ENCODE data around the gene RNF212. TPM values are rescaled to one million over a fixed set of nuclear protein-coding genes. Genes with fewer than 3 reads are reported as not detected.

RNF212 gene
- total and polyA plus RNA-seq, 3 experiments from 2014 or later = 1.2 to 2.0 (median 1.2) TPM

DNA sequence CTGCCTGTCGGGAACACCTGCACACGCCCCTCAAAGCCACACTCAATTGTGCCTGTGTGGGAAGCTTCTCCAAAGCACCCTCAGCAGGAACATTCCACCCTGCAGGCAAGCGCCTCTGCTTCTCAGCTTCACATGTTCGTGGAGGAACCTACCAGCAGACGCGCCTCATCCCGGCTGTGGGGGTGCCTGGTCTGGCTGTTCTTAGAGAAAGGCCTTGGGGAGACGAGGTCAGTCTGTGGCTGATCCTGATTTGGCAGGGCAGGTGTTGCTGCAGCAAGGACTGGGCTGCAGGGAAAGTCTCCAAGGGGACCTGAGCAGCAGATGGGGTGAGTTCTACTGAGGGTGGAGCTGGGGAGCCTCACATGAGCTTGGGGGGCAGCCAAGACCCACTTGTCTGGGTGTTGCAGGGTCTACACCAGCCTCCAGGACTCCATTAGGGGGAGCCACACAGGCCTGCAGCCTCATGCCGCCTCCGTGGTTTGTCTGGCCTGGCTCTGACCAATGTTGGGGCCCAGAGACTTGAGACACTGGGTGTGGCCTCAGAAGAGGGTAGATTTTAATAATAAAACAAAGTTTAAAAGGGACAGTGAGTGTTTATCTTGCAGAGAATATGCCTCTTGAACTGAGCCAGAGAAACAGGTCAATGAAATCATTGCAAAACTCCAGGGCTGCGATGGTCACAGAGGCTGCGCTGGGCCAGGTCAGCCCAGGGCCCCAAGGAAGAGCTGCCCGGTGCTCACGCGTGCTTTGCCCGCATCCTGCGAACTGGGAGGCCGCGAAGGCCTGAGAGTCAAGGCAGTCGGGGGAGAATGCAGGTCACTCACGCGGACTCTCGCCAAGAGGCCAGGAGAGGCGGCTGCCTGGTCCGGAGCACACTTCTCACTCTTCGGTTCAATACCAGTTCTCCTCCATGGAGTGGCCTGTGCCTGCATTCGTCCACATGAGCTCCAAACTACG lies 21.1 kb downstream of the RNF212 start:
- peak overlapping the region in 2 of 8 donors; percentile 14 to 77 for H3K27ac Mint-ChIP-seq
- peaks cover 2 to 25% (median 2%) of the 10 kb centered on the region in 3 donors for H3K36me3 Mint-ChIP-seq
- H3K4me1 ChIP-seq (ENCODE audit: insufficient read depth, low read length) = no peaks in the 10 kb centered on the region
- H3K36me3 ChIP-seq (ENCODE audit: insufficient read depth, low read length) = no peaks in the 10 kb centered on the region
- peaks cover 9 to 20% (median 19%) of the 10 kb centered on the region in 5 donors for H3K9me3 Mint-ChIP-seq
- H3K4me3 Mint-ChIP-seq = no peak overlapping the region
- no peak overlapping the region for H3K27ac ChIP-seq (ENCODE audit: low read depth, low read length)
- peaks cover 5 to 6% of the 10 kb centered on the region in 2 donors for H3K27me3 Mint-ChIP-seq
- ChIA-PET POLR2A (no interaction called here), CTCF (no interaction called here)
- H3K4me1 Mint-ChIP-seq = peaks cover 0 to 6% (median 0%) of the 10 kb centered on the region in 3 donors
- H3K9me3 ChIP-seq (ENCODE audit: low read length) = no peaks in the 10 kb centered on the region
- no peaks in the 10 kb centered on the region for H3K27me3 ChIP-seq (ENCODE audit: insufficient read depth, low read length, poor library complexity, severe bottlenecking)
- no peak overlapping the region for H3K4me3 ChIP-seq (ENCODE audit: low read length)
- no peak for DNase-seq

- CTCF ChIA-PET = no interaction called here
- Mint-ChIP-seq H3K4me1 (peaks cover 0 to 6% (median 0%) of the 10 kb centered on the region in 3 donors), H3K36me3 (peaks cover 2 to 25% (median 2%) of the 10 kb centered on the region in 3 donors), H3K9me3 (peaks cover 9 to 20% (median 19%) of the 10 kb centered on the region in 5 donors), H3K27ac (no peak overlapping the region), H3K4me3 (no peak overlapping the region), H3K27me3 (peaks cover 5 to 6% of the 10 kb centered on the region in 2 donors)
- H3K36me3 ChIP-seq (ENCODE audit: insufficient read depth, low read length) = no peaks in the 10 kb centered on the region
- DNase-seq = no peak
- H3K27me3 ChIP-seq (ENCODE audit: insufficient read depth, low read length, poor library complexity, severe bottlenecking) = no peaks in the 10 kb centered on the region
- POLR2A ChIA-PET = no interaction called here
- no peak overlapping the region for H3K27ac ChIP-seq (ENCODE audit: low read depth, low read length)
- H3K4me3 ChIP-seq (ENCODE audit: low read length) = no peak overlapping the region
- no peaks in the 10 kb centered on the region for H3K4me1 ChIP-seq (ENCODE audit: insufficient read depth, low read length)
- no peaks in the 10 kb centered on the region for H3K9me3 ChIP-seq (ENCODE audit: low read length)
Observed at GRCh38 chr4:1091561-1091995, 21.8 kb downstream of the RNF212 start.

DNA sequence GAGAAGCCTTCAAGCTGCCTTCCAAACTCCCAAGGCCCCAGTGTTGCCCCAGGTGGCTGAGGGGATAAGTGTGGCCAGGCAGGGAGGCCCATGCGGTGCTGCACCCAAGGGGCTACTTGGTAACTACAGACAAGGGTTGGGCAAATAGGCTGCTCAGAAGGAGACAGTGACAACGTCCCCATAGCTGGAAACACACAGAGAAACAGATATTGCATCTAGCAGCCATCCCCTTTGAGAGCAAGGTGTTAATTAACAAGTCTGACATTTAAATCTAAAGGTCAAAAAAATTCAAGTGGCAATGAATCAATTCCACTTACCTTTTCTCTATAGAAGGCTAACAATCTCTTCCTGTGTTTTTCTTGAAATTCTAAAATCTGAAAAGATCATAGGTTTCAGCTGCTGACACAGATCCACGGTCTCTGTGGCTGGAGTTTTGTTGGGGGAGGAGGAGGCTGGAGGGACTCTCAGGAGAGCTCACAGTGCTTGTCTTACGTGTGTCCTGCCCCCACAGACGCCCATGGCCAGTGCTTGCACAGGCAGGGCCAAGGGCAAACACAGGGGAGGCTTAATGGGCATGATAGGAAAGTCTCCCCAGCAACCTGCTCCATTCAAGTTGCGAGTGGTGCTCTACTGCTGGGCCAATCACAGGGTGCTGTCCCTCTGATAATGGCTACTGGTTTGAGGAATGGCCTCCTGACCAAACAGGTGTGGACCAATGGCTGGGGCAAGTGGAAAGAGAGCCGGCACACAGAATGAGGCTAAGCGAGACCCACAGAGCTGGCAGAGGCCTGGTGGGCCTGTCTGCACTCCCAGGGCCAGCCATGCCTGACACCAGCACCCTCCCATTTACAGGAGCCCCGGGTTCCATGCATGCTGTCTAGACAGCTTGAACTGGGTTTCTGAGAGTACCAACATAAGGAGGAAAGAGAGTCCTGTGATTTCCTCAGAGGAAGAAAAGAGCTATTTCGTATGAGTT lies 22.6 kb downstream of the RNF212 start:
- Mint-ChIP-seq H3K4me3 (no peak overlapping the region), H3K9me3 (peaks cover 9 to 20% (median 19%) of the 10 kb centered on the region in 5 donors), H3K27ac (peak overlapping the region in 1 of 8 donors; percentile 27), H3K27me3 (peaks cover 5 to 6% of the 10 kb centered on the region in 2 donors), H3K4me1 (peaks cover 0 to 10% (median 0%) of the 10 kb centered on the region in 3 donors), H3K36me3 (peaks cover 2 to 25% (median 2%) of the 10 kb centered on the region in 3 donors)
- Histone ChIP-seq H3K36me3 (ENCODE audit: insufficient read depth, low read length) (no peaks in the 10 kb centered on the region), H3K9me3 (ENCODE audit: low read length) (no peaks in the 10 kb centered on the region), H3K27me3 (ENCODE audit: insufficient read depth, low read length, poor library complexity, severe bottlenecking) (no peaks in the 10 kb centered on the region), H3K4me3 (ENCODE audit: low read length) (no peak overlapping the region), H3K27ac (ENCODE audit: low read depth, low read length) (no peak overlapping the region), H3K4me1 (ENCODE audit: insufficient read depth, low read length) (no peaks in the 10 kb centered on the region)
- POLR2A ChIA-PET = no interaction called here
- CTCF ChIA-PET = no interaction called here
- no peak for DNase-seq

DNA sequence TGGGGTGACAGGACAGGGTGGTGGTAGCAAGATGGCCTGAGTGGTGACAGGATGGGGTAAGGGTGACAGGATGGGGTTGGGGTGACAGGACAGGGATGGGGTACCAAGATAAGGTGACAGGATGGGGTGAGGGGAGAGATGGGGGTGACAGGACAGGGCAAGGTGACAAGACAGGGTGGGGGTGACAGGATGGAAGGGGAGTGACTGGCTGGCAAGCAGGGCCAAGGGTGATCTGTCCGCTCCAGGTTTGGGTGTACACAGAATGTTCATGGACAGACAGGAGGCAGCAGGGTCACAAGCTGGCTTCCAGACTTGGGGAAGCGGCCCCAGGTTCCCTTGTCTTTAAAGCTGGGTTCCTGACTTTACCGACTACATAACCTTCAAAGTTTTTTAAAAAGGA lies 23.3 kb downstream of the RNF212 start:
- Histone ChIP-seq H3K27ac (ENCODE audit: low read depth, low read length) (no peak overlapping the region), H3K4me1 (ENCODE audit: insufficient read depth, low read length) (no peaks in the 10 kb centered on the region), H3K9me3 (ENCODE audit: low read length) (no peaks in the 10 kb centered on the region), H3K36me3 (ENCODE audit: insufficient read depth, low read length) (no peaks in the 10 kb centered on the region), H3K4me3 (ENCODE audit: low read length) (no peak overlapping the region), H3K27me3 (ENCODE audit: insufficient read depth, low read length, poor library complexity, severe bottlenecking) (no peaks in the 10 kb centered on the region)
- CTCF ChIA-PET = no interaction called here
- no peak for DNase-seq
- Mint-ChIP-seq H3K27ac (no peak overlapping the region), H3K4me3 (no peak overlapping the region), H3K4me1 (peaks cover 0 to 10% (median 0%) of the 10 kb centered on the region in 3 donors), H3K27me3 (peaks cover 5 to 6% of the 10 kb centered on the region in 2 donors), H3K36me3 (peaks cover 2 to 25% (median 2%) of the 10 kb centered on the region in 3 donors), H3K9me3 (peaks cover 9 to 20% (median 19%) of the 10 kb centered on the region in 5 donors)
- POLR2A ChIA-PET = no interaction called here

GRCh38 chr4:1087371-1087770 lies 26.0 kb downstream of the RNF212 start:
- Mint-ChIP-seq H3K9me3 (peaks cover 9 to 20% (median 19%) of the 10 kb centered on the region in 5 donors), H3K4me3 (peak overlapping the region in 1 of 7 donors; percentile 65), H3K4me1 (peaks cover 0 to 10% (median 0%) of the 10 kb centered on the region in 3 donors), H3K36me3 (peaks cover 2 to 25% (median 2%) of the 10 kb centered on the region in 3 donors), H3K27ac (peak overlapping the region in 3 of 8 donors; percentile 43 to 73 (median 63)), H3K27me3 (peaks cover 2 to 9% of the 10 kb centered on the region in 2 donors)
- peak in 2 of 5 donors; percentile 16 to 56 for DNase-seq
- H3K36me3 ChIP-seq (ENCODE audit: insufficient read depth, low read length) = no peaks in the 10 kb centered on the region
- H3K27me3 ChIP-seq (ENCODE audit: insufficient read depth, low read length, poor library complexity, severe bottlenecking) = peaks cover 4% of the 10 kb centered on the region
- H3K4me3 ChIP-seq (ENCODE audit: low read length) = no peak overlapping the region
- H3K9me3 ChIP-seq (ENCODE audit: low read length) = no peaks in the 10 kb centered on the region
- ChIA-PET POLR2A (no interaction called here), CTCF (no interaction called here)
- no peaks in the 10 kb centered on the region for H3K4me1 ChIP-seq (ENCODE audit: insufficient read depth, low read length)
- no peak overlapping the region for H3K27ac ChIP-seq (ENCODE audit: low read depth, low read length)

- Histone ChIP-seq H3K36me3 (ENCODE audit: insufficient read depth, low read length) (no peaks in the 10 kb centered on the region), H3K27ac (ENCODE audit: low read depth, low read length) (no peak overlapping the region), H3K4me1 (ENCODE audit: insufficient read depth, low read length) (no peaks in the 10 kb centered on the region), H3K27me3 (ENCODE audit: insufficient read depth, low read length, poor library complexity, severe bottlenecking) (peaks cover 6% of the 10 kb centered on the region), H3K4me3 (ENCODE audit: low read length) (no peak overlapping the region), H3K9me3 (ENCODE audit: low read length) (no peaks in the 10 kb centered on the region)
- no peak for DNase-seq
- H3K4me1 Mint-ChIP-seq = peaks cover 0 to 10% (median 5%) of the 10 kb centered on the region in 3 donors
- peaks cover 9 to 20% (median 20%) of the 10 kb centered on the region in 5 donors for H3K9me3 Mint-ChIP-seq
- peak overlapping the region in 1 of 7 donors; percentile 33 for H3K4me3 Mint-ChIP-seq
- peak overlapping the region in 2 of 8 donors; percentile 52 to 91 for H3K27ac Mint-ChIP-seq
- CTCF ChIA-PET = no interaction called here
- POLR2A ChIA-PET = no interaction called here
- H3K27me3 Mint-ChIP-seq = peaks cover 9 to 20% of the 10 kb centered on the region in 2 donors
- peaks cover 2 to 25% (median 2%) of the 10 kb centered on the region in 3 donors for H3K36me3 Mint-ChIP-seq
Observed at GRCh38 chr4:1086011-1086410, 27.4 kb downstream of the RNF212 start.

GRCh38 chr4:1085404-1085799 lies 28.0 kb downstream of the RNF212 start:
- Histone ChIP-seq H3K27ac (ENCODE audit: low read depth, low read length) (no peak overlapping the region), H3K36me3 (ENCODE audit: insufficient read depth, low read length) (no peaks in the 10 kb centered on the region), H3K4me3 (ENCODE audit: low read length) (no peak overlapping the region), H3K4me1 (ENCODE audit: insufficient read depth, low read length) (no peaks in the 10 kb centered on the region), H3K9me3 (ENCODE audit: low read length) (no peaks in the 10 kb centered on the region), H3K27me3 (ENCODE audit: insufficient read depth, low read length, poor library complexity, severe bottlenecking) (peaks cover 6% of the 10 kb centered on the region)
- H3K27ac Mint-ChIP-seq = peak overlapping the region in 1 of 8 donors; percentile 26
- peaks cover 2 to 25% (median 2%) of the 10 kb centered on the region in 3 donors for H3K36me3 Mint-ChIP-seq
- peaks cover 0 to 10% (median 5%) of the 10 kb centered on the region in 3 donors for H3K4me1 Mint-ChIP-seq
- DNase-seq = no peak
- H3K9me3 Mint-ChIP-seq = peaks cover 9 to 20% (median 20%) of the 10 kb centered on the region in 5 donors
- CTCF ChIA-PET = no interaction called here
- peak overlapping the region in 1 of 7 donors; percentile 33 for H3K4me3 Mint-ChIP-seq
- peaks cover 15 to 25% of the 10 kb centered on the region in 2 donors for H3K27me3 Mint-ChIP-seq
- POLR2A ChIA-PET = no interaction called here

All from CD8-positive, alpha-beta memory T cell (primary cell).